Stimulated activated CD4-positive, alpha-beta T cell treated with anti-CD3 and anti-CD28 coated beads, Interleukin-12 subunit alpha, Interleukin-12 subunit beta, amount 100 ng/mL, for 48 hours (primary cell): ENCODE data around the gene TRAPPC5.

Source experiments
- DNase-seq, 3 donors: peaks; one replicate each; pipeline ENCODE4 v3.0.0-alpha.2; 2020; ENCODE audit warnings: low read depth in 2 of 3, low spot score in 1 of 3

TRAPPC5 gene

GRCh38 chr19:7680606-7681339 is at the start of gene TRAPPC5:
TRAPPC5 (plus strand) TSS chr19:7680833; CDS start chr19:7682254, 1,421 bp downstream.
- DNase-seq: peak; percentile 72 to 81 (median 81)

- DNase-seq: no peak
Measured at GRCh38 chr19:7631577-7631976, 49.1 kb upstream of the TRAPPC5 start.

GRCh38 chr19:7632340-7633203 is 48.1 kb upstream of the TRAPPC5 start:
- DNase-seq: no peak

- DNase-seq: no peak
Measured at GRCh38 chr19:7633698-7634097, 46.9 kb upstream of the TRAPPC5 start, which contains the start of gene PCP2. PCP2 (minus strand) TSS chr19:7633719; CDS start chr19:7633457, 262 bp downstream.

GRCh38 chr19:7635670-7636069 is 45.0 kb upstream of the TRAPPC5 start:
- DNase-seq: no peak

- DNase-seq: no peak
Measured at GRCh38 chr19:7636317-7636690, 44.3 kb upstream of the TRAPPC5 start.

- peak; percentile 86 to 92 (median 86) for DNase-seq
Measured at GRCh38 chr19:7636691-7637373, 43.8 kb upstream of the TRAPPC5 start, which contains the start of gene STXBP2. STXBP2 (plus strand) TSS chr19:7637110; CDS start chr19:7637150, 40 bp downstream.

GRCh38 chr19:7637374-7638256 is 43.0 kb upstream of the TRAPPC5 start:
- no peak for DNase-seq

- DNase-seq: no peak
Measured at GRCh38 chr19:7638802-7639465, 41.7 kb upstream of the TRAPPC5 start.

GRCh38 chr19:7639863-7640348 is 40.7 kb upstream of the TRAPPC5 start:
- DNase-seq: no peak

- no peak for DNase-seq
Measured at GRCh38 chr19:7640803-7641202, 39.8 kb upstream of the TRAPPC5 start.

GRCh38 chr19:7641290-7642276 is 39.0 kb upstream of the TRAPPC5 start:
- DNase-seq: no peak

- no peak for DNase-seq
Measured at GRCh38 chr19:7642295-7643030, 38.2 kb upstream of the TRAPPC5 start.

- DNase-seq: no peak
Measured at GRCh38 chr19:7643031-7643415, 37.6 kb upstream of the TRAPPC5 start.

GRCh38 chr19:7643629-7644549 is 36.7 kb upstream of the TRAPPC5 start:
- DNase-seq: peak in 2 of 3 donors; percentile 13 to 37

- no peak for DNase-seq
Measured at GRCh38 chr19:7644550-7644877, 36.1 kb upstream of the TRAPPC5 start.

- no peak for DNase-seq
Measured at GRCh38 chr19:7645163-7645562, 35.5 kb upstream of the TRAPPC5 start.
